GM19239 (cell line): Measurements from ENCODE around the gene LRRC14B.
"Not testable (repeated sequence)": the region's sequence is repeated elsewhere in the genome, so short reads cannot be mapped to it uniquely, and the experiment has no call there.

ENCODE experiments used
- DNase-seq: peaks from one replicate; pipeline ENCODE4 v3.0.0; 2011; ENCODE audit warnings: low spot score; ENCODE audit not compliant: insufficient read length
- FAIRE-seq: peaks from 2 replicates; lab custom pipeline; 2011; peaks lifted over from hg19 to GRCh38; lab: Jason Lieb, UNC

LRRC14B gene

GRCh38 chr5:227375-227774, 36.1 kb downstream of the LRRC14B start:
- not testable (repeated sequence) for DNase-seq, FAIRE-seq

DNA sequence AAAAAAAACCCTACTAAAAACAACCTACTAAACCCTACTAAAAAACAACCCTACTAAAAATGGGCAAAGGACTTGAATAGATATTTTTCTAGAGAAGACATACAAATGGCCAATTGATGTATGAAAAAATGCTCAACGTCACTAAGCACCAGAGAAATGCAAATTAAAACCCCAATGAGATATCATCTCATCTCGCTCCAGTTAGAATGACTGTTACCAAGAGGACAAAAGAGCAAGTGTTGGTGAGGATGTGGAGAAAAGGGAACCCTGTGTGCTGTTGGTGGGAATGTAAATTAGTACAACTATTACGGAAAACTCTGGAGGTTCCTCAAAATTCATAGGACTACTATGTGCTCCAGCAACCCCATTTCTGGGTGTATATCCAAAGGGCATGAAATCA, 37.6 kb downstream of the LRRC14B start:
- FAIRE-seq: no peak
- no peak for DNase-seq

GRCh38 chr5:230711-231110, 39.4 kb downstream of the LRRC14B start:
- DNase-seq (no peak), FAIRE-seq (no peak)

- FAIRE-seq: no peak
- no peak for DNase-seq
Observed at GRCh38 chr5:231661-232060, 40.4 kb downstream of the LRRC14B start.

DNA sequence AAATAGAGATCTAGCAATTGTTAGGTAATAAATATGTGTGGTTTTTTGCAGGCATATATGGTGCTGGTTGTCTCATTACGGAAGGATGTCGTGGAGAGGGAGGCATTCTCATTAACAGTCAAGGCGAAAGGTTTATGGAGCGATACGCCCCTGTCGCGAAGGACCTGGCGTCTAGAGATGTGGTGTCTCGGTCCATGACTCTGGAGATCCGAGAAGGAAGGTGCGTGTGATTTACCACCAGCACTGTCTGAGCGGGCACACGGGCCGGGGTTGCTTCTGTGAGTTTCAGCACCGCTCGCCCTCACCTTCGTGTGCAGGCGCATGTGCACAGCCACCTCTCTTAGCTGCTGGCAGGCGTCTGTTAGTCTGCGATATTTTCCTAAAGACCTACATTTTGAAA, 42.1 kb downstream of the LRRC14B start:
- not testable (repeated sequence) for DNase-seq, FAIRE-seq

- no peak for DNase-seq
- no peak for FAIRE-seq
Observed at GRCh38 chr5:234450-234849, 43.2 kb downstream of the LRRC14B start.

- DNase-seq, FAIRE-seq: not testable (repeated sequence)
Observed at GRCh38 chr5:235527-235926, 44.2 kb downstream of the LRRC14B start.

DNA sequence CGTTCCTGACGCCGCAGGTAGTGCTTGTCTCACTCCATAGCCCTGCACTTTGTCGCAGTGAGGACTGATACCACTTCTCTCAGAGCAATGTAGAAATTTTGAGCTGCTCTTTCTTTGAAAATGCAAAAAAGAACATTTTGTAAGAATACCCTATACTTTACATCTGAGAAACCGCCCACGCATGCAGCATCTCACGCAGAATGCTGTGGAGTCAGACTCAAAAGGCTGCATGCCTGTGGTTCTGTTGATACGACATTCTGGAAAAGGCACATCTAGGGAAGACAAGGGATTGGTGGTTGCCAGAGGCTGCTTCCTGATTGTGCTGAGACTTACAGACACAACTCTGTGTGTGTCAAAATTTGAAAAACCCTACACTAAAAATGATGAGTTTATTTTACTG, 46.6 kb downstream of the LRRC14B start:
- FAIRE-seq, DNase-seq: not testable (repeated sequence)

DNA sequence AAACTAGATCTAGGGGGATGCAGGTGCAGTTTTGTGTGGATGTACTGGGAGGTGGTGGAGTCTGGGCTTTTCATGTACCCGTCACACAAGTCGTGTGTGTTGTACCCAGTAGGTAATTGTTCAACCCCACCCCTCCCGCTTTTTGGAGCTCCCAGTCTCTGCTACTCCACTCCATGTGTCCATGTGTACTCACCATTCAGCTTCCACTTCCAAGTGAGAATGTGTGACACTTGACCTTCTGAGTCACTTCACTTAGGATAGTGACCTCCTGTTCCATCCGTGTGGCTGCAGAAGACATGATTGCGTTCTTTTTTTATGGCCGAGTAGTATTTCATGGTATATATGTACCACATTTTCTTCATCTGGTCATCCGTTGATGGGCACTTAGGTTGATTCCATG, 49.3 kb downstream of the LRRC14B start:
- not testable (repeated sequence) for FAIRE-seq, DNase-seq

DNA sequence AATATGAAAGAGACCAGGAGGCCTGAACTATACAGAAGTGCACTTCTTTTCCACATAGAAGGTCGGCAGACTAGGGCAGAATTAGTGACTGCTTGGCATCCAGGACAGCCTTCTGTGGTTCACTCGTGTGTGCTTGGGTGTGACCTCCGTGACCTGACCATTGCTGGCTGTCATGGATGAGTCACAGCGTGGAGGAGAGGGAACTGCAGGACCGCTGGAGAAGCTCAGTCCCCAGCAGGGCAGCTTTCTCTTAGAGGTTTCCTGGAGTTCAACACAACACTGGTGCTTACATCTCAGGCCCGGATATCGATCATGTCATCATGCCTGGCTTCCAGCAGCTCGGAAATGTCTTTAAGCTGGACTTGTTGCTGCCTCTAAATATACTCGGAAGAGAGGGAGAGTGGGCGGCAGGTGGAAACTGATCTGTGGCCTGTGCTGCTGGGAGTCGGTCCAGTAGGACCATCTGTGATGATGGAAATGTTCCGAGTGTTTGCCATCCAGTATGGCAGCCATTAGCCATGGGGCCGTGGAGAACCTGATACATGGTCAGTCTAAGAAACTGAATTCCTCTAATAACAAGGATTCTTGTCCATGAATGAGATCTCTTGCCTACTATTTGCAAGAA, 49.9 kb downstream of the LRRC14B start:
- FAIRE-seq, DNase-seq: not testable (repeated sequence)

- DNase-seq, FAIRE-seq: not testable (repeated sequence)
Observed at GRCh38 chr5:243683-244367, 52.5 kb downstream of the LRRC14B start.

GRCh38 chr5:245717-246116, 54.4 kb downstream of the LRRC14B start:
- DNase-seq, FAIRE-seq: not testable (repeated sequence)
